Left lung (tissue), 10 donors: Measurements from ENCODE around the gene HPS3. TPM values are rescaled to one million over a fixed set of nuclear protein-coding genes. Genes with fewer than 3 reads are reported as not detected.

ENCODE experiments used
- ATAC-seq: fragments of 200-7000 bp; cut with Tn5 transposase; one replicate; pipeline ENCODE4 v1.9.1; 2020; ENCODE audit warnings: moderate library complexity
- DNase-seq, 4 donors: peaks; one replicate each; pipeline ENCODE4 v3.0.0-alpha.2; 2013 to 2020
- H3K27ac ChIP-seq, 2 donors: fragments of 200-600 bp; sonication (generic) in 1 of 2; one replicate each; pipeline versions ENCODE4 v1.5.0 to v1.8.0; 2020 to 2021
- H3K27me3 ChIP-seq, 2 donors: fragments of 200-600 bp; sonication (generic) in 1 of 2; one replicate each; pipeline versions ENCODE4 v1.5.0 to v1.8.0; 2020 to 2021
- H3K36me3 ChIP-seq, 2 donors: fragments of 200-600 bp; sonication (generic) in 1 of 2; one replicate each; pipeline versions ENCODE4 v1.5.0 to v1.8.0; 2020 to 2021
- H3K4me1 ChIP-seq, 2 donors: fragments of 200-600 bp; one replicate each; pipeline ENCODE4 v1.8.0; 2021
- H3K4me3 ChIP-seq, 2 donors: fragments of 200-600 bp; sonication (generic) in 1 of 2; one replicate each; pipeline versions ENCODE4 v1.5.0 to v1.8.0; 2020 to 2021; ENCODE audit warnings: mild to moderate bottlenecking in 1 of 2
- H3K9me3 ChIP-seq, 2 donors: fragments of 200-600 bp; sonication (generic) in 1 of 2; one replicate each; pipeline versions ENCODE4 v1.5.0 to v1.8.0; 2020 to 2021
- CTCF ChIP-seq, 2 donors: fragments of 200-600 bp; sonication (generic) in 1 of 2; IDR thresholded peaks; one replicate each; pipeline versions ENCODE4 v1.5.0 to v1.8.0; 2021; ENCODE audit warnings: antibody characterized with exemption in 2 of 2
- intact Hi-C, 2 donors: fragments of 100-400 bp; cut with DNase I; formaldehyde crosslinking; loops; one replicate each; pipeline versions ENCODE4 v1.11.2 to v1.14.2; 2022
- polyA plus RNA-seq, 6 donors: library from polyadenylated mRNA; unstranded; fragments of 120-200 nt; gene quantifications; one replicate each; pipeline ENCODE4 v1.2.1, GENCODE V29; 2013; ENCODE audit not compliant: insufficient read length in 6 of 6
- total RNA-seq, 2 donors: library from RNA; stranded (reverse); fragmentation: NEBNext Ultra II Directional; extraction: Animal tissue kit (Norgen Biotek cat#: 25700); gene quantifications; one replicate each; pipeline ENCODE4 v1.2.1, GENCODE V29; 2021
- donor health status: DM: no; HTN: yes; CAD: no.
- donor health status: DM: no; HTN: no; CAD: no.

The HPS3 gene
- total and polyA plus RNA-seq, 8 donors = 26.2 to 43.8 (median 33.6) TPM

DNA sequence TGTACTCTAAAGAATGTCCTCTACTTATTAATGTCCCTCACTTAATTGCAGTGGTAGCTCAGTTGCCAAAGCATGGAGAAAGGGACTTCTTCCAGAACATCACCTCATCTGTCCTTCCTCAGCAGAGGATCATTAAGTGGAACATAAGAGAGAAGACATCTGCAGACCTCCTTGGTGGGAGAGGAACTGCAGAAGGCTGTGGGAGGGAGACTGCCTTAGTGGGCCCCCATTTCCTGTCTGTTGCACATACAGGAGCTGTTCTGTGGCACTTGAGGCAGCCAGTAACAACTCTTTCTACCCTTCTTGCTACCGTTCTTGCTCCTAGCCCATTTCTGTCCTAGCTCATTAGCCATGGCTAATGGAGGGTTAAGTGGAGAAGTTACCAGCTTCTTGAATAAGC is 33.6 kb downstream of the HPS3 start:
- no peaks in the 10 kb centered on the region for H3K4me1 ChIP-seq
- H3K9me3 ChIP-seq = no peaks in the 10 kb centered on the region
- H3K27me3 ChIP-seq = no peaks in the 10 kb centered on the region
- no peak overlapping the region for H3K4me3 ChIP-seq
- H3K27ac ChIP-seq = no peak overlapping the region
- ATAC-seq (no peak), DNase-seq (peak in 2 of 4 donors; percentile 9 to 24)
- peaks cover 0 to 83% of the 10 kb centered on the region in 2 donors for H3K36me3 ChIP-seq
- intact Hi-C loops = no loop called here
- TF ChIP-seq CTCF (IDR thresholded peaks at IDR 0.05) = no peak

DNA sequence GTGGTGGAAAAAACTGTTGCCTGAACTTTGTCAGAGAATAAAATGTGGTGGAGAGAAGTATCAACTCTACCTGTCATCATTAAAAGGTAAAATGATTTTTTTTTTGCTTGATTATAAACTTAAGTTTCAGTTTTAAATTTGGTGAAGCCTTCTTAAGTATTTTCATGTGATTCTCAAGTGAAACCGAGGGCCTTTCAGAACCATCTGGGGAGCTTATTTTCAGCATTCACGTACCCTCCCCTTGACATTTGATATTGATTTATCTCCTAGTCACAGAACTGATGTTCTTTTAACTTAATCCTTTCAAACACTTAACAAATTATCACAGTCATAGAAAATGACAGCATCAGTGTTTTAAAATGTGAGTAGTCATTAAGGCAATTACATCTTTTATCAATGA is 38.5 kb downstream of the HPS3 start:
- Histone ChIP-seq H3K4me1 (no peaks in the 10 kb centered on the region), H3K36me3 (peaks cover 0 to 89% of the 10 kb centered on the region in 2 donors), H3K4me3 (no peak overlapping the region), H3K27me3 (no peaks in the 10 kb centered on the region), H3K27ac (no peak overlapping the region), H3K9me3 (no peaks in the 10 kb centered on the region)
- no peak for TF ChIP-seq CTCF (IDR thresholded peaks at IDR 0.05)
- DNase-seq (no peak), ATAC-seq (no peak)
- intact Hi-C loops = no loop called here

DNA sequence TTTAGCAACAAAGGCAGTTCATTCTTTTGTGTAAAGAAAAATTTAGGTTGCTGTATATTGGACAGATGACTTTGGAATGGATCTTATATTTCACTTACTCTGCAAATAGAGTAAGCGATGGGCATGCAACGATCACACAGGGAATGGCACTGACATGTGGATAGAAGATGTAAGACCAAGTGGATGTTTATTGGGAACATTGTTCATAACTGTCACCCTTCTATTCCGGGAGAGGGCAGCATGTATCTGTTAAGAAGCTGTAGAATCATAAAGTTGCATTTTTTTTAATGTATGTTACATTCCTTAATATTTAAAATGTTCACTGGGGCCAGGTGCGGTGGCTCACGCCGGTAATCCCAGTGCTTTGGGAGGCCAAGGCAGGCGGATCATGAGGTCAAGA is 41.2 kb downstream of the HPS3 start:
- H3K27me3 ChIP-seq = no peaks in the 10 kb centered on the region
- DNase-seq (no peak), ATAC-seq (no peak)
- H3K4me3 ChIP-seq = no peak overlapping the region
- no peaks in the 10 kb centered on the region for H3K9me3 ChIP-seq
- intact Hi-C loops = no loop called here
- no peaks in the 10 kb centered on the region for H3K4me1 ChIP-seq
- no peak overlapping the region for H3K27ac ChIP-seq
- TF ChIP-seq CTCF (IDR thresholded peaks at IDR 0.05) = no peak
- H3K36me3 ChIP-seq = peaks cover 0 to 83% of the 10 kb centered on the region in 2 donors

- Histone ChIP-seq H3K36me3 (peaks cover 0 to 45% of the 10 kb centered on the region in 2 donors), H3K4me3 (no peak overlapping the region), H3K27me3 (no peaks in the 10 kb centered on the region), H3K9me3 (no peaks in the 10 kb centered on the region), H3K4me1 (peaks cover 3 to 11% of the 10 kb centered on the region in 2 donors), H3K27ac (no peak overlapping the region)
- DNase-seq (no peak), ATAC-seq (no peak)
- intact Hi-C loops = no loop called here
- TF ChIP-seq CTCF (IDR thresholded peaks at IDR 0.05) = no peak
These were observed 45.5 kb downstream of the HPS3 start for GRCh38 chr3:149174901-149175300.

DNA sequence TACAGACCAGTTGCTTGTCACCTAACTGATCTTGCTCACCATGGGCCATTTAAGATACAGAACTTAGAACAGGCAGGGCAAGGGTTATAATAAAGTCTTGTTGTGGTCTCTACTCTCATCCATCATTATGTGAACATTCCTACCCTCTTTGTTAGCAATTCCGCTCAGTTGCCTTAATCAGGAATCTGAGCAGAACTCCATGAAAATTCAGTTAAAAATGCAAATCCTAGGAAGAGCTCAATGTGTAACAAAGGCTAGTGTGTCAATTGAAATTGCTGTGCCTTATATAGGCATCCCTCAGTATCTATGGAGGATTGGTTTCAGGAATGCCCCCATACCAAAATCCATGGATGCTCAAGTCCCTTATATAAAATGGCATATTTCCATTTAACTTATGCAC is 47.7 kb downstream of the HPS3 start:
- no peak overlapping the region for H3K27ac ChIP-seq
- intact Hi-C loops = no loop called here
- H3K9me3 ChIP-seq = no peaks in the 10 kb centered on the region
- peaks cover 9 to 17% of the 10 kb centered on the region in 2 donors for H3K4me1 ChIP-seq
- H3K4me3 ChIP-seq = no peak overlapping the region
- peaks cover 0 to 23% of the 10 kb centered on the region in 2 donors for H3K36me3 ChIP-seq
- no peak for ATAC-seq
- H3K27me3 ChIP-seq = no peaks in the 10 kb centered on the region
- no peak for TF ChIP-seq CTCF (IDR thresholded peaks at IDR 0.05)
- no peak for DNase-seq
